Measurements from ENCODE around the gene SMO. TPM values are rescaled to one million over a fixed set of nuclear protein-coding genes. Genes with fewer than 3 reads are reported as not detected.

Gene SMO
- total and polyA plus RNA-seq, 9 of the 15 experiments (the other 6 are each of a cell fraction or from before 2014, with no cell fraction given), result 0.05 to 0.13 (median 0.10) TPM; not detected in 5

- TF ChIP-seq ZNF609 (CRISPR knock-in tag; IDR thresholded peaks at IDR 0.05; ENCODE audit: borderline replicate concordance), result no peak
- TF ChIP-seq TFAM (CRISPR knock-in tag; conservative IDR thresholded peaks at IDR 0.05), result no peak
- TF ChIP-seq CREB1 (IDR thresholded peaks at IDR 0.05), result peak; percentile 52; the same call in 1 of the 2 replicates
- no peak for TF ChIP-seq CREB1 (CRISPR knock-in tag; IDR thresholded peaks at IDR 0.05)
- TF ChIP-seq ZNF592 (IDR thresholded peaks at IDR 0.05), result no peak
- peak; percentile 63 for TF ChIP-seq RBFOX2 (IDR thresholded peaks at IDR 0.05; ENCODE audit: low read depth, low read length)
- no peak for TF ChIP-seq RBM22 (IDR thresholded peaks at IDR 0.05; ENCODE audit: low read depth, low read length, poor library complexity, severe bottlenecking)
- no peak for TF ChIP-seq NR2C1 (IDR thresholded peaks at IDR 0.05)
- TF ChIP-seq NR2C1 (tag; IDR thresholded peaks at IDR 0.05), result no peak
- peak; percentile 35; the same call in 1 of the 2 replicates for TF ChIP-seq XRCC5 (IDR thresholded peaks at IDR 0.05; ENCODE audit: low read depth, low read length)
- TF ChIP-seq ATF7 (IDR thresholded peaks at IDR 0.05), result peak; percentile 62; the same call in 1 of the 2 replicates
- no peak for TF ChIP-seq CEBPZ (IDR thresholded peaks at IDR 0.05; ENCODE audit: borderline replicate concordance, low read depth, low read length)
- no peak for TF ChIP-seq PTRF (tag; IDR thresholded peaks at IDR 0.05)
Observed at GRCh38 chr7:129225206-129225930, 36.9 kb downstream of the SMO start (continued).

Data from K562 (cell line).